Spinal cord (tissue), 10 donors: ENCODE data around the gene CMIP. TPM values are rescaled to one million over a fixed set of nuclear protein-coding genes. Genes with fewer than 3 reads are reported as not detected.

Source experiments
- DNase-seq, 6 donors: peaks; one replicate each; pipeline versions ENCODE4 v3.0.0 to v3.0.0-alpha.2; 2013 to 2015; ENCODE audit warnings: low spot score in 6 of 6, low read depth in 4 of 6
- H3K27ac ChIP-seq: one replicate; pipeline ENCODE4 v1.5.1; 2013; ENCODE audit warnings: low read depth, low read length, control low read depth
- H3K27me3 ChIP-seq: one replicate; pipeline ENCODE4 v1.6.1; 2013; ENCODE audit warnings: low read length; ENCODE audit not compliant: control insufficient read depth, insufficient read depth
- H3K36me3 ChIP-seq: one replicate; pipeline ENCODE4 v1.6.1; 2013; ENCODE audit warnings: low read length; ENCODE audit not compliant: control insufficient read depth, insufficient read depth
- H3K4me1 ChIP-seq: one replicate; pipeline ENCODE4 v1.6.1; 2013; ENCODE audit warnings: low read length; ENCODE audit not compliant: control insufficient read depth, insufficient read depth
- H3K4me3 ChIP-seq: one replicate; pipeline ENCODE4 v1.5.1; 2013; ENCODE audit warnings: low read depth, low read length, control low read depth
- H3K9me3 ChIP-seq: one replicate; pipeline ENCODE4 v1.6.1; 2013; ENCODE audit warnings: low read length; ENCODE audit not compliant: control insufficient read depth, insufficient read depth
- WGBS: methylation state at CpG from one replicate; pipeline ENCODE4 v1.1.5; 2013; ENCODE audit warnings: missing lambda C conversion rate; ENCODE audit not compliant: insufficient coverage; 5-methylcytosine and 5-hydroxymethylcytosine counted together
- polyA plus RNA-seq, 2 donors: library from polyadenylated mRNA; unstranded; fragments of 120-200 nt; gene quantifications; one replicate each; pipeline ENCODE4 v1.2.1, GENCODE V29; 2013; ENCODE audit not compliant: insufficient read length in 2 of 2
- total RNA-seq, 2 donors: library from RNA; depleted of rRNA in 1 of 2; stranded (reverse); fragments of 120-200 nt in 1 of 2; fragments of >200 nt in 1 of 2; gene quantifications; one replicate each; pipeline versions ENCODE4 v1.2.3 to v1.2.4, GENCODE V29; 2013 to 2014
- donor health status: healthy.

The CMIP gene
- total and polyA plus RNA-seq, 4 donors: 20.6 to 151 (median 100) TPM

- Histone ChIP-seq H3K27me3 (no peaks in the 10 kb centered on the region), H3K36me3 (peaks cover 23% of the 10 kb centered on the region), H3K27ac (peak overlapping the region; percentile 16), H3K4me1 (peaks cover 88% of the 10 kb centered on the region), H3K9me3 (no peaks in the 10 kb centered on the region), H3K4me3 (no peak overlapping the region)
- 62% methylated on average over 9 of the region's 18 CpGs for WGBS
- DNase-seq: peak in 2 of 6 donors; percentile 81 to 87
Observed at GRCh38 chr16:81491541-81492188, 47.1 kb downstream of the CMIP start.

DNA sequence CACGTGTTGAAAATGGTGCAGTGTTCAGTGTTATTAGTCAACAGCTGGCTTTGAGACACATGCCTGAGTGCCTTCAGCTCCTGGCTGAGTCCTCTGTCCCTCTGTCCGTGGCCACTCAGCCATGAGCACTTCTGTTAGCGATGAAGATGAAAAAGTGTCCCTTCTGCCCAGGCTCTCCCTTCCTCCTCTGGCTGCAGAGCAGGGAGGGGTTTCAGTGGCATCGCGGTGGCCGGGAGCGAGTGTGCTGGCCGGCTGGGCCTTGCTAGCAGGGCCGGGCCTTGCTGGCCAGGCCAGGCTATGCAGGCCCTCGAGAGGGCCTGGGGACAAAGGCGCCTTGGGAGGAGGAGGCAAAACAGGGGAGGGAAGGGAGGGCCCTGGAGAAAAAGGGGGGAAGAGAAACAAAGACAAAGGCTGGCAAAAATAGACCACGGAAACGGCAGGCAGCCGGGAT, 47.7 kb downstream of the CMIP start:
- Histone ChIP-seq H3K4me3 (no peak overlapping the region), H3K4me1 (peaks cover 88% of the 10 kb centered on the region), H3K36me3 (peaks cover 21% of the 10 kb centered on the region), H3K27me3 (no peaks in the 10 kb centered on the region), H3K9me3 (no peaks in the 10 kb centered on the region), H3K27ac (peak overlapping the region; percentile 68)
- DNase-seq: peak in 2 of 6 donors; percentile 50 to 71
- WGBS: 9% methylated on average over 13 of the region's 14 CpGs

GRCh38 chr16:81492965-81493754, 48.6 kb downstream of the CMIP start:
- DNase-seq: no peak
- peaks cover 89% of the 10 kb centered on the region for H3K4me1 ChIP-seq
- no peaks in the 10 kb centered on the region for H3K27me3 ChIP-seq
- H3K27ac ChIP-seq: peak overlapping the region; percentile 68
- H3K4me3 ChIP-seq: no peak overlapping the region
- H3K36me3 ChIP-seq: peaks cover 24% of the 10 kb centered on the region
- 76% methylated on average over 24 of the region's 29 CpGs for WGBS
- H3K9me3 ChIP-seq: no peaks in the 10 kb centered on the region

DNA sequence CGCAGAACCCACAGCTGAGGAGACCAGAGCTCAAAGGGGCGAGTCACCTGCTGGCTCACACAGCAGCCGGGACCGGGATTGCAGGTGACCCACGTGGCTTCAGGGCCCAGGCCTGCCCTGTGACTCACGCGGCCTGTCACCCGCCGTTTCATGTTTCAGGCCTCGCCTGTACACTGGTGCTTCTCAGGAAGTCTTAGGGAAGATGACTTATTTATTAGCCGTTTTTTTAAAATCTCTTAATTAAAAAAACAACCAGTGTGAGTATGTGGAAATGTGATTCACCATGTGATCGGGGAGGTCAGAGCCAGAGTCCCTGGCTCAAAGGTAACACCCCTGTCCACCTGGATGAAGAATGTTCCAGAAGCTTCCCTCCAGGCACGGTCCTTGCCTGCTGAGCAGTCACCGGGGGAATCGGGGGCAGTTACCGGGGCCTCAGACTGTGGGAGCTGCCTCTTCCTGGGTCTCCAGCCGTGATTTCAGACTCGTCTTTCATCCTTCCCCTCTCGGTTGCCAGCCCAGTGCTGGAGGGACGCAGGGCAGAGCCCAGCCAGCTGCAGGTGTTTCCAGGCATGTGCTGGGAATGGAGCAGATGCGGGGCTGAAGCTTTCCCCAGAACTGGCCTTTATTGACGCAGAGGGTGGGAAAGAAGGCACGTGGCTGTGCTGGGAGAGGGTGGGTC, 49.3 kb downstream of the CMIP start:
- whole genome bisulfite sequencing: 50% methylated on average over 11 of the region's 23 CpGs
- Histone ChIP-seq H3K4me3 (no peak overlapping the region), H3K27me3 (no peaks in the 10 kb centered on the region), H3K36me3 (peaks cover 28% of the 10 kb centered on the region), H3K27ac (no peak overlapping the region), H3K9me3 (no peaks in the 10 kb centered on the region), H3K4me1 (peaks cover 85% of the 10 kb centered on the region)
- DNase-seq: peak in 1 of 6 donors; percentile 32

DNA sequence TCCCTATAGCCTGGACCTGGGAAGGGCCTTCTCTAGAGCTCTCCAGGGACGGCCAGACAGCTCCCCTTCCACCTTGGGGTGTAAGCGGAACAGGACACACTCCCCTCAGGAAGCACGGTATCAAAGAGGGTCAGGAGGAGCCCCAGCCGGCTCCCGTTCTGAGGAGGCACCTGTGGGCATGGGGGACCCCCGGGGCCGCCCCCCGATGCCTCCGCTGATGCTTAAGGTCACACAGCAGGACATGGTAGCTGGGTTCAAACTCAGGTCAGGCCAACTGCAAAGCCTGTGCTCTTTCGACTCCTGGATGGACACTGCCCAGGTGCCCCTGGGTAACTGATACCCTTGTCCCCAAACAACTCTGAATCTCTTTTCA, 49.8 kb downstream of the CMIP start:
- H3K4me3 ChIP-seq: no peak overlapping the region
- peaks cover 83% of the 10 kb centered on the region for H3K4me1 ChIP-seq
- DNase-seq: no peak
- WGBS: 77% methylated on average over 10 of the region's 10 CpGs
- peaks cover 30% of the 10 kb centered on the region for H3K36me3 ChIP-seq
- H3K27ac ChIP-seq: no peak overlapping the region
- H3K9me3 ChIP-seq: no peaks in the 10 kb centered on the region
- H3K27me3 ChIP-seq: no peaks in the 10 kb centered on the region

DNA sequence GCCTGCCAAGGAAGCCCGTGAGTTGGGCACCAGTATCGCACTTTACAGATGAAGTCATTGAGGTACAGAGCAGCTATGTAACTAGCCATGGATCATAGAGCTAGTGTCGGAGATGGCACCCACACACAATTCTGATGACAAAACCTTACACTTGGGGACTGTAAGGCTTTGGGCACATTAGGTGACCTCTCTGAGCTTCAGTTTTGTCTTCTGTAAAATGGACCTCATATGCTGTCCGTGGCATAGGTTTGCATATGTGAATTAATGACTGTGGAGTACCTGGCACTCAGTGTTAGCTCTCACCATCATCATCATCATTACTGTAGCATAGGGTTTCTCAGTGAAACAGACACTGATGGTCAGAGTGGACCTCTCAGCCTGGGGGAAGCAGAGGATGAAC, 50.3 kb downstream of the CMIP start:
- H3K9me3 ChIP-seq: no peaks in the 10 kb centered on the region
- no peak overlapping the region for H3K4me3 ChIP-seq
- H3K4me1 ChIP-seq: peaks cover 83% of the 10 kb centered on the region
- no peak overlapping the region for H3K27ac ChIP-seq
- no peak for DNase-seq
- WGBS: 84% methylated on average over 3 of the region's 4 CpGs
- H3K36me3 ChIP-seq: peaks cover 30% of the 10 kb centered on the region
- no peaks in the 10 kb centered on the region for H3K27me3 ChIP-seq

GRCh38 chr16:81495321-81496234, 51.0 kb downstream of the CMIP start:
- H3K36me3 ChIP-seq: peaks cover 30% of the 10 kb centered on the region
- no peak overlapping the region for H3K4me3 ChIP-seq
- DNase-seq: no peak
- peaks cover 80% of the 10 kb centered on the region for H3K4me1 ChIP-seq
- WGBS: 72% methylated on average over 15 of the region's 17 CpGs
- H3K27ac ChIP-seq: no peak overlapping the region
- no peaks in the 10 kb centered on the region for H3K27me3 ChIP-seq
- no peaks in the 10 kb centered on the region for H3K9me3 ChIP-seq

DNA sequence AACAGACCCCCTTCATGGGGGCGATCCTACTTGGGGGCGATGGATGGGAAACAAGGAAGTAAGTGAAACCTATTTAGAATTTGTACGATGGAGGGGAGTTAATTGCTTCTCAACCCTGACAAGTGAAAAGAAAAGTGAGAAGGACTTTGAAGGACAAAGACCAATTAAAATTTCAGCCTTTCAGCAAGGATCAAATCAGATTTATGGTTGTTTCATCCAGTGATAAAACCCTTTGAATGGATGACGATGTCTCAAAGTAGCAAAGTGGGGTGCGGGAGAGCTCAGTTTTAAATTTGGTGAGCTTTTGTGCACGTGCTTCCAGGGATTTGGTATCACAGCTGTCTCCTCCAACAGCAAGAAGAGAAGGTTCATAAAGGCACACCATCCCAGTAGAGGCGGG, 51.7 kb downstream of the CMIP start:
- WGBS: 80% methylated on average over 4 of the region's 7 CpGs
- H3K27ac ChIP-seq: no peak overlapping the region
- no peaks in the 10 kb centered on the region for H3K27me3 ChIP-seq
- no peak overlapping the region for H3K4me3 ChIP-seq
- peaks cover 81% of the 10 kb centered on the region for H3K4me1 ChIP-seq
- H3K36me3 ChIP-seq: peaks cover 30% of the 10 kb centered on the region
- no peak for DNase-seq
- H3K9me3 ChIP-seq: no peaks in the 10 kb centered on the region

DNA sequence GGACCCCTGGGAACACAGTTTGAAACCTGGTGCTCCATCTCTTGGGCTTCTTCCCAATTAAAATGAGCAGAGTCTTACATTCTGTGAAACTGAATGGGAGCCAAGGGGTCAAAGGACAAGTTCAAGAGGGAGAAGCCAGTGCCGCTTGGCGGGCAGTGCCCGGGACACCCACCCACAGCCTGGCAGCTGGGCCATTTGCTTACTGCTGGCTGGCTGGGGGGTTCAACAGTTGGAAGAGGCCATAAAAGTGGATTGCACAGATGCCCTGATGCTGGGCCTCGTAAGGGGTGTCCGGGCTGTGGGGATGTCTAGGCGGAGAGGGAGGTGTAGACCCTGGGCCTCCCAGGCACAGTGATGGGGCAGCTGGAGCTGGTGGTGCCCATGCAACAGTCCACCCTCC, 52.1 kb downstream of the CMIP start:
- H3K9me3 ChIP-seq: no peaks in the 10 kb centered on the region
- whole genome bisulfite sequencing: 91% methylated on average over 3 of the region's 6 CpGs
- no peak overlapping the region for H3K4me3 ChIP-seq
- H3K4me1 ChIP-seq: peaks cover 80% of the 10 kb centered on the region
- no peak for DNase-seq
- H3K27me3 ChIP-seq: no peaks in the 10 kb centered on the region
- H3K27ac ChIP-seq: no peak overlapping the region
- peaks cover 30% of the 10 kb centered on the region for H3K36me3 ChIP-seq
